Gastroesophageal sphincter (tissue), 4 donors: Measurements from ENCODE around the gene COQ8B. TPM values are rescaled to one million over a fixed set of nuclear protein-coding genes. Genes with fewer than 3 reads are reported as not detected.
A peak's percentile ranks its signal among the peaks of the same experiment; 100 is the strongest.

Source experiments
- ATAC-seq: fragments of 150-250 bp; one replicate; pipeline ENCODE4 v1.9.1; 2016; ENCODE audit warnings: mild to moderate bottlenecking, moderate library complexity
- H3K27ac ChIP-seq, 4 donors: fragments of 200-600 bp; sonication (generic) in 3 of 4; 1 replicate in 3 of 4; 2 replicates in 1 of 4; pipeline ENCODE4 v1.5.1; 2016 to 2019
- H3K27me3 ChIP-seq: fragments of 200-600 bp; sonication (generic); one replicate; pipeline ENCODE4 v1.5.1; 2019
- H3K36me3 ChIP-seq, 2 donors: fragments of 200-600 bp; sonication (generic); one replicate each; pipeline ENCODE4 v1.5.1; 2019; ENCODE audit warnings: control low read depth in 1 of 2
- H3K4me1 ChIP-seq, 3 donors: fragments of 200-600 bp; sonication (generic); 1 replicate in 2 of 3; 2 replicates in 1 of 3; pipeline ENCODE4 v1.5.1; 2016 to 2019; ENCODE audit warnings: control low read depth in 2 of 3
- H3K4me3 ChIP-seq, 2 donors: fragments of 200-600 bp; sonication (generic); one replicate each; pipeline ENCODE4 v1.5.1; 2019; ENCODE audit warnings: mild to moderate bottlenecking in 1 of 2, moderate library complexity in 1 of 2
- H3K9me3 ChIP-seq, 3 donors: fragments of 200-600 bp; sonication (generic); one replicate each; pipeline ENCODE4 v1.5.1; 2017 to 2019; ENCODE audit warnings: control low read depth in 2 of 3
- CTCF ChIP-seq, 4 experiments: fragments of 200-600 bp in 2 of 4; fragments of 450-650 bp in 2 of 4; sonication (generic) in 1 of 4; IDR thresholded peaks; one replicate each; pipeline ENCODE4 v1.5.1; 2017 to 2019; ENCODE audit warnings: antibody characterized with exemption in 4 of 4, mild to moderate bottlenecking in 2 of 4, moderate library complexity in 2 of 4
- EP300 ChIP-seq: sonication (generic); formaldehyde crosslinking; IDR thresholded peaks from one replicate; pipeline ENCODE4 v1.6.1; 2017; ENCODE audit warnings: antibody characterized with exemption, mild to moderate bottlenecking
- POLR2A ChIP-seq, 2 donors: fragments of 450-650 bp; IDR thresholded peaks; one replicate each; pipeline ENCODE4 v1.6.1; 2017; ENCODE audit warnings: antibody characterized with exemption in 2 of 2, mild to moderate bottlenecking in 2 of 2, moderate library complexity in 1 of 2
- POLR2AphosphoS5 ChIP-seq: sonication (generic); formaldehyde crosslinking; IDR thresholded peaks from one replicate; pipeline ENCODE4 v1.6.1; 2017; ENCODE audit warnings: antibody characterized with exemption
- WGBS, 2 donors: methylation state at CpG; one replicate each; pipeline ENCODE4 v1.1.5; 2018; ENCODE audit warnings: low coverage in 1 of 2; 5-methylcytosine and 5-hydroxymethylcytosine counted together
- total RNA-seq, 4 donors: library from RNA; depleted of rRNA; stranded (reverse); fragments of >200 nt; gene quantifications; one replicate each; pipeline ENCODE4 v1.1.0, GENCODE V29; 2016

Gene COQ8B
- total RNA-seq, 4 donors from 2014 or later, result 27.3 to 50.5 (median 44.7) TPM

DNA sequence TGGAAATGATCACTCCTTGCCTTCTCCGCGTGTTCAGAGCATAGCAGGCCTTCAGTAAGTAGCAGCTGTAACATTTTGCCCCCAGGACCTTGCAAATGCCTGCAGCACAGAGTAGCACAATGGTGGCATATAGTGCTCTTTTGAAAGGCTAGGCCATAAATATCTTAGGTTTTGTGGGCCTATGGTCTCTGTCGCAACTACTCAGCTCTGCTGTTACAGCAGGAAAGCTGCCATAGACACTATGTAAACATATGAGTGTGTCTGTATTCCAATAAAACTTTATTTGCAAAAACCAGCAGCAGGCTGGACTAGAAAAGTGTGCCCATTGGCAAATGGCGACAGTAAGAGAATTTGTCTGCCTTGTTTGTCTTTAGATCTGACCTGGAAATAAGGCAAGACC is 9.6 kb upstream of the COQ8B start:
- no peak for ATAC-seq
- 60 to 100% methylated on average over 2 to 4 of the region's 4 CpGs for WGBS, 2 donors
- no peak overlapping the region for H3K27ac ChIP-seq
- no peak overlapping the region for H3K4me3 ChIP-seq
- peaks cover 0 to 42% (median 18%) of the 10 kb centered on the region in 3 donors for H3K4me1 ChIP-seq
- H3K27me3 ChIP-seq, result no peaks in the 10 kb centered on the region
- TF ChIP-seq CTCF (IDR thresholded peaks at IDR 0.05) (no peak), POLR2A (IDR thresholded peaks at IDR 0.05) (no peak), POLR2AphosphoS5 (no peak), EP300 (no peak)
- H3K36me3 ChIP-seq, result peaks cover 3 to 87% of the 10 kb centered on the region in 2 donors
- H3K9me3 ChIP-seq, result no peaks in the 10 kb centered on the region

DNA sequence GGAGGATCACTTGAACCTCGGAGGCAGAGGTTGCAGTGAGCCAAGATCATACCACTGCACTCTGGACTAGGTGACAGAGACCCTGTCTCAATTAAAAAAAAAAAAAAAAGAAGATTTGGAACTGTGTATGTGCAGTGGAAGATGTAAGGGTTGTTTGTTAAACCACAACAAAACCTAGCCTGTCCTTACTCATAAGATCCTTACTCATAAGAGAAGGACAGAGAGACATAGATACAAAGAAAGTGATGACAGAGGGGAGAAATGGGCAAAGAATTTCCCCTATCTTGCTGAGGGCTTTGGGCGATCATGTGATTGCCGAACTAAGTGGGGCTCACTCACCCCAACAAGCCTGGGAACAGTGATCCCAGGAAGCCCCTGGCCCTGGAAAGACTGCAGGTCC is 8.2 kb upstream of the COQ8B start:
- Histone ChIP-seq H3K9me3 (no peaks in the 10 kb centered on the region), H3K4me3 (no peak overlapping the region), H3K36me3 (peaks cover 3 to 73% of the 10 kb centered on the region in 2 donors), H3K4me1 (peaks cover 0 to 57% (median 26%) of the 10 kb centered on the region in 3 donors), H3K27ac (no peak overlapping the region), H3K27me3 (no peaks in the 10 kb centered on the region)
- ATAC-seq, result no peak
- no peak for TF ChIP-seq POLR2AphosphoS5
- TF ChIP-seq POLR2A (IDR thresholded peaks at IDR 0.05), result no peak
- no peak for TF ChIP-seq EP300
- no peak for TF ChIP-seq CTCF (IDR thresholded peaks at IDR 0.05)
- WGBS, 2 donors, result 75% methylated on average over 3 of the region's 3 CpGs; no CpG with 5 or more reads in 1 of the 2 donors

DNA sequence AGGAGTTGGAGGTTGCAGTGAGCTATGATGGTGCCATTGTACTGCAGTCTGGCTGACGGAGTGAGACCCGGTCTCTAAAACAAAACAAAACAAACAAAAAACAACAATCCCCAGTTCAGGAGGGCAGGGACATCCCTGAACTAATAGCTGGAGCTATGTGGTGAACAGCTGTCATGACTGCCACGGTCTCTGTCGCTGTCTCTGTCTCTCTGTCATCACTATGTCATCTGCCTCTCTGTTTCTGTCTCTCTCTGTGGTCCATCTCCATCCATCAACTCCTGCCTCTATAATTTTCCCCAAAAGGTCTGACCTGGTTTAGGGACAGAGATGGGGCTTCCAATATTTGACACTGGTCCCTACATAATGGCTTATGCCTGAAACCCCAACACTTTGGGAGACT is 7.6 kb upstream of the COQ8B start:
- no peak for ATAC-seq
- H3K27ac ChIP-seq, result peak overlapping the region in 1 of 4 donors; percentile 5
- H3K36me3 ChIP-seq, result peaks cover 3 to 67% of the 10 kb centered on the region in 2 donors
- peaks cover 0 to 62% (median 32%) of the 10 kb centered on the region in 3 donors for H3K4me1 ChIP-seq
- 94 to 100% methylated on average over 2 to 4 of the region's 4 CpGs for WGBS, 2 donors
- no peaks in the 10 kb centered on the region for H3K9me3 ChIP-seq
- no peak overlapping the region for H3K4me3 ChIP-seq
- H3K27me3 ChIP-seq, result no peaks in the 10 kb centered on the region
- no peak for TF ChIP-seq EP300
- TF ChIP-seq POLR2AphosphoS5, result no peak
- no peak for TF ChIP-seq POLR2A (IDR thresholded peaks at IDR 0.05)
- no peak for TF ChIP-seq CTCF (IDR thresholded peaks at IDR 0.05)

DNA sequence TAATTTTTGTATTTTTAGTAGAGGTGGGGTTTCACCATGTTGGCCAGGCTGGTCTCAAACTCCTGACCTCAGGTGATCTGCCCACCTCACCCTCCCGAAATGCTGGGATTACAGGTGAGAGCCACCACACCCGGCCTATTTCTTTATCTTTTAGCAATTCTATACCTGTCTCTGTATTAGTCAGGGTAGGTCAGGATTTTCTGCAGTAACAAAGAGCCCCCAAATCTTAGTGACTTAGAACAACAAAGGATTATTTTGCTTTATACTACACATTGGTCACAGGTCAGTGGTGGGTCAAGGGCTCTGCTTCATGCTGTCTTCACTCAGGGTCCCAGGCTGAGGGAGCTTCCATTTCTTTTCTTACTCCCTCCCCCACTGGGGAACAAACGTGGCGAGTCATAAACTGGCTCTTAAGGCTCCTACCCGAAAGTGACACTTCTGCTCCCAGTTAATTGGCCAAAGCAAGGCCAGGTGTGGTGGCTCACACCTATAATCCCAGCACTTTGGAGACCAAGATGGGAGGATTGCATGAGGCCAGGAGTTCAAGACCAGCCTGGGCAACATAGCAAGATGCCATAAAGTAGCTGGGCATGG is 7.1 kb upstream of the COQ8B start:
- no peak for TF ChIP-seq POLR2AphosphoS5
- no peak for TF ChIP-seq CTCF (IDR thresholded peaks at IDR 0.05)
- no peak for TF ChIP-seq POLR2A (IDR thresholded peaks at IDR 0.05)
- WGBS, 2 donors, result 100% methylated on average over 2 of the region's 5 CpGs
- Histone ChIP-seq H3K36me3 (peaks cover 3 to 62% of the 10 kb centered on the region in 2 donors), H3K27ac (peak overlapping the region in 1 of 4 donors; percentile 5), H3K4me3 (no peak overlapping the region), H3K27me3 (no peaks in the 10 kb centered on the region), H3K4me1 (peaks cover 0 to 66% (median 32%) of the 10 kb centered on the region in 3 donors), H3K9me3 (no peaks in the 10 kb centered on the region)
- no peak for ATAC-seq
